ENCODE measurements around the gene KCNN3. TPM values are rescaled to one million over a fixed set of nuclear protein-coding genes. Genes with fewer than 3 reads are reported as not detected.
A peak's percentile ranks its signal among the peaks of the same experiment; 100 is the strongest.

KCNN3 gene
- total RNA-seq, 6 experiments from 2014 or later = not detected

GRCh38 chr1:154812877-154813276, 57.2 kb downstream of the KCNN3 start:
- Mint-ChIP-seq H3K27me3 (ENCODE audit: insufficient read depth) (peaks cover 62% of the 10 kb centered on the region), H3K36me3 (ENCODE audit: low read depth) (no peaks in the 10 kb centered on the region), H3K4me1 (ENCODE audit: low read depth) (peaks cover 14% of the 10 kb centered on the region), H3K9me3 (no peaks in the 10 kb centered on the region), H3K27ac (no peak overlapping the region), H3K4me3 (no peak overlapping the region)
- DNase-seq = no peak
- TF ChIP-seq CTCF (IDR thresholded peaks at IDR 0.05) = no peak

DNA sequence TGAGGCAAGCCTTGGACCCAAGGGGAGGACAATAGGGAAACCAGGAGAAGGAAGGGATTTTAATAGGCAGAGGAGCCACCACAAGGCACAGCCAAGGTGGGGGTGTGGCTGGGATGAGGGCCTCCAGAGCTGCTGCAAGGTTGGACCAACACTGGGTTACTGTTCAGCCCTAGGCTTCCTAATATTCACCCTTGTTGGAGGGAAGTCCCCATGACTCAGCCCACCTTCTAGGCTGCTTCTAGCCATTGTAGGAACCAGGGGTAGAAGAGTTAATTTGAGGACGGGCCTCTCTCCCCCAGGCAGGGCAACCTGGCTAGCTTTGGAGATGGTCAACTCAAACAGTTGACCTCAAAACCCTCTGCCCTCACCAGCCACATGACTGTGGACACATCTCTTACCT, 59.5 kb downstream of the KCNN3 start:
- DNase-seq = no peak
- Mint-ChIP-seq H3K27me3 (ENCODE audit: insufficient read depth) (peaks cover 65% of the 10 kb centered on the region), H3K27ac (no peak overlapping the region), H3K4me3 (no peak overlapping the region), H3K36me3 (ENCODE audit: low read depth) (no peaks in the 10 kb centered on the region), H3K4me1 (ENCODE audit: low read depth) (peaks cover 14% of the 10 kb centered on the region), H3K9me3 (no peaks in the 10 kb centered on the region)
- TF ChIP-seq CTCF (IDR thresholded peaks at IDR 0.05) = no peak

DNA sequence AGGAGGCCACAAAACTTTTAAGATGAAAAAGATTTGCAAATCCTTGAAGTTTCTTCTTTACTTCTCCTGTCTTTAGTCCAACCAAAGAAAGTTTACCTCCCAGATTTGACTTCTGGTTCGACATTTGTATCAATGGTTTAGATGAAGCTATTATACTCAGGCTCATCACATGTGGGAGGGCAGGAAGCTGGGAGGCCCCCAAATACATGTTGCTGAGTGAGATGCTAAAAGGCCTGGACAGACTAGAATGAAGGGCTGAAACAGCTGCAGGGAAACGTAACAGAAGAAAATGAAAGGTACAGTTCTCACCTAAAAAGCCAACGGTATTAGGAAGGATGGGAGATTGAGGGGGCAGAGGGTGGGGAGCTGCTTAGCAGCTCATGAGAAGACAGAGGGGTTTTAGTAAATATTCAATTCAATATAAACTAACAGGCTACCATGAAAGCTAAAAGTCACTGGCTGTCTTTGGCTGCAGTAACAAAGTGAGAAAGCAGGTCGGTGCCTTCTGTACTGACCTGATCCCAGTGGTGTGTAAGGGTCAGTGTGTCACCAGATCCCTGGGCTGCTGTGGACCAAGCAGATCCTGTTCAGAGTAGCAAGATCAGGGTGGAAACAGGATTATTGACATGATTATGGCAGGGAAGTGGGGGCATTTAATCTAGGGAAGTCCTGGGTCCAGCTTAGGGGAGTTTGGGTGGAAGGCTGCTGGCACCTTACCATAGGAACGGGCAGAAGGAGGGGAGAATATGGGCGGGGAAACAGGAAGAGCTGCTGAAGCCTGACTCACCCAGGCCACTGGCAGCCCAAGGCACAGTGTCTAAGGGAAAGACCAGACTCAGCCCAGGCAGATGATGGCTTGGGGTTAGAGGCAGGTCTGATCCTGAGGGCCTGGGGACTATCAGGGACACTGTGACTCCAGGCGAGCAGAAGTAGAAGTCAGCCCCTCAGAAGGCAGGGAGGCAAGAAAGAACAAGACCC, 60.4 kb downstream of the KCNN3 start:
- Mint-ChIP-seq H3K4me3 (no peak overlapping the region), H3K9me3 (no peaks in the 10 kb centered on the region), H3K27ac (no peak overlapping the region), H3K4me1 (ENCODE audit: low read depth) (peaks cover 14% of the 10 kb centered on the region), H3K27me3 (ENCODE audit: insufficient read depth) (peaks cover 66% of the 10 kb centered on the region), H3K36me3 (ENCODE audit: low read depth) (no peaks in the 10 kb centered on the region)
- TF ChIP-seq CTCF (IDR thresholded peaks at IDR 0.05) = no peak
- peak; percentile 22 for DNase-seq

GRCh38 chr1:154808909-154809262, 61.2 kb downstream of the KCNN3 start:
- peaks cover 68% of the 10 kb centered on the region for H3K27me3 Mint-ChIP-seq (ENCODE audit: insufficient read depth)
- H3K27ac Mint-ChIP-seq = no peak overlapping the region
- no peak for TF ChIP-seq CTCF (IDR thresholded peaks at IDR 0.05)
- peaks cover 14% of the 10 kb centered on the region for H3K4me1 Mint-ChIP-seq (ENCODE audit: low read depth)
- H3K9me3 Mint-ChIP-seq = no peaks in the 10 kb centered on the region
- H3K4me3 Mint-ChIP-seq = no peak overlapping the region
- no peak for DNase-seq
- H3K36me3 Mint-ChIP-seq (ENCODE audit: low read depth) = no peaks in the 10 kb centered on the region

GRCh38 chr1:154808261-154808908, 61.7 kb downstream of the KCNN3 start:
- Mint-ChIP-seq H3K9me3 (no peaks in the 10 kb centered on the region), H3K27me3 (ENCODE audit: insufficient read depth) (peaks cover 69% of the 10 kb centered on the region)
- TF ChIP-seq CTCF (IDR thresholded peaks at IDR 0.05) = no peak

More at GRCh38 chr1:154808261-154808908, 61.7 kb downstream of the KCNN3 start:
- peaks cover 10% of the 10 kb centered on the region for H3K4me1 Mint-ChIP-seq (ENCODE audit: low read depth)
- H3K36me3 Mint-ChIP-seq (ENCODE audit: low read depth) = no peaks in the 10 kb centered on the region
- DNase-seq = no peak
- H3K27ac Mint-ChIP-seq = no peak overlapping the region
- no peak overlapping the region for H3K4me3 Mint-ChIP-seq
